DMS153 treated with DMSO at 0.1 percent for 48 hours (cell line): ENCODE results near the gene HBQ1.
"Not testable (repeated sequence)": the region's sequence is repeated elsewhere in the genome, so short reads cannot be mapped to it uniquely, and the experiment has no call there.

Experiments used
- DNase-seq: peaks from one replicate; lab custom pipeline; 2025; ENCODE audit not compliant: unreplicated experiment; lab: John Stamatoyannopoulos, UW

HBQ1 gene

DNA sequence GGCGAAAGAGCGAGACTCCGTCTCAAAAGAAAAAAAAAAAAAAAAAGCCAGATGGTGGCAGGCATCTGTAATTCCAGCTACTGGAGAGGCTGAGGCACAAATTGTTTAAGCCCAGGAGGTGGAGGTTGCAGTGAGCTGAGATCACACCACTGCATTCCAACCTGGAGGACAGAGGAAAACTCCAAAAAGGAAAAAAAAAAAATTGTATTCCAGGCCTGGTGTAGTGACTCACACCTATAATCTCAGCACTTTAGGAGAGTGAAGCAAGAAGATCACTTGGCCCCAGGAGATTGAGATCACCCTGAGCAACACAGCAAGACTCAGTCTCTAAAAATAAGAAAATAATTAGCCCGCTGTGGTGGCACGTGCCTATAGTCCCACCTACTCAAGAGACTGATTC is 20.1 kb downstream of the HBQ1 start:
- DNase-seq = no peak

DNA sequence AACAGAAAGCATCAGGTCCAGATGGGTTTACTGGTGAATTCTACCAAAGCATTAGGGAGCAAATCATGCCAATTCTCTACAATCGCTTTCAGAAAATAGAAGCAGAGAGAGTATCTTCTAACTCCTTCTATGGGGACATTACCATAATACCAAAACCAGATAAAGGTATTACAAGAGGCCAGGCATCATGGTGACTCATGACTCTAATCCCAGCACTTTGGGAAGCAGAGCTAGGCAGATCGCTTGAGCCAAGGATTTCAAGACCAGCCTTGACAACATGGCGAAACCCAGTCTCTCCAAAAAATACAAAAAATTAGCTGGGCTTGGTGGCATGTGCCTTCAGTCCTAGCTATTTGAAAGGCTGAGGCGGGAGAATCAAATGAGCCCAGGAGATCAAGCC is 23.0 kb downstream of the HBQ1 start:
- DNase-seq = no peak

DNA sequence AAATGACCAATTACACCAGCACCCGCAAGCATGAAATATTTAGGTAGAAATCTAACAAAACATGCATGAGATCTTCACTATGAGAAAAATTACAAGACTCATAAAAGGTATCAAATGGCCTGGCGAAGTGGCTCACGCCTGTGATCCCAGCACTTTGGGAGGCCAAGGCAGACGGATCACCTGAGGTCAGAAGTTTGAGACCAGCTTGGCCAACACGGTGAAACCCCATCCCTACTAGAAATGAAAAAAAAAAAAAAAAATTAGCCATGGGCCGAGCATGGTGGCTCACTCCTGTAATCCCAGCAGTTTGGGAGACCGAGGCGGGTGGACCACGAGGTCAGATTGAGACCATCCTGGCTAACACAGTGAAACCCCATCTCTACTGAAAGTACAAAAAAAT is 23.8 kb downstream of the HBQ1 start:
- not testable (repeated sequence) for DNase-seq

DNA sequence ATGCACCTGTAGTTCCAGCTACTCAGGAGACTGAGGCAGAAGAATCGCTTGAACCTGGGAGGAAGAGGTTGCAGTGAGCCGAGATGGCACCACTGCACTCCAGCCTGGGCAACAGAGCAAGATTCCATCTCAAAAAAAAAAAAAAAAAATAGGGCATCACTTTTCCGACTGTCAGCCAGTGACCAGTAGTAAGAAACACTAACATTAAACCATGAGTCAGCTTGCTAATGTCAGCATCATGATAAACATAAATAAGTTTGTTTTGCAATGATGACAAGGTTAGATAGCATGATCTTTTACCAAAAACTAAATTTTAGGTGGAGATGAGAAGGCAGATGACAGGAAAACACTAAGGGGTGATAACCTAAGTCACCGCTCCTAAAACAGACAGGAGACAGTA is 29.1 kb downstream of the HBQ1 start:
- not testable (repeated sequence) for DNase-seq

DNA sequence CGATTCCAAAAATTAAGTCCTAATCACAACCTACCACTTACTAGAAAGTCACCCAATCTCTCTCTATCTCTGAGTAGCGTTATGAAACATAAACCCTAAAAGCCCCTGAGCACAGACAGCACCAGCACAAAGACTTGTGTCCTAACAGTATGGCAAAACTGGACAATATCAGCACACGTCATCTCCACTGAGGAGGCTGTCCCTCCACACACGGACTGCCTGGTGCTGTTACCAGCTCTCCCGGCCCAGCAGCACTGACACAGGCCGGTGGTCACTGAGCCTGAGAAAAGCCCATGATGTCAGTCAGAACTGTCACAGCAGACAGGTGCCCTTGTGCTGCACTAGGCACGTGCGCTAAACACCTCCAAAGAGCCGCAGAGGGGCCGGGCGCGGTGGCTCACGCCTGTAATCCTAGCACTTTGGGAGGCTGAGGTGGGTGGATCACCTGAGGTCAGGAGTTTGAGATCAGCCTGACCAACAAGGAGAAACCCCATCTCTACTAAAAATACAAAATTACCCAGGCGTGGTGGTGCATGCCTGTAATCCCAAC is 31.4 kb downstream of the HBQ1 start:
- DNase-seq = not testable (repeated sequence)

DNA sequence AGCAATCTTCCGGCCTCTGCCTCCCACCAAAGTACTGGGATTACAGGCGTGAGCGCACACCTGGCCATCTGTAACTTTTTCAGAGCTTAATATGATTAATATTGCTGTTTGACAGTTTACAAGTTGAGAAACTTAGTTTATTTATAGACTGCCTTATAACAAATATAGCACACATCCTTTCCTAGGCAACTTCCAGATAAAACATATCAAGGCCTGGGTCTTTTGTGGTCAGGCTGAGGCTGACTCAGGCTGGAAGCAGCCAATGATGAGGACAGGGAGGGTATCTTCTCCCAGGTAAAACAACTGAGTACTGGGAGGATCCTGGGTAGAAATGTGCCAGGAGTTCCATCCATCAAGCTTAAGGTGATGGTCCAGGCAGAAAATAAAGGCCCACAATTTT is 32.7 kb downstream of the HBQ1 start:
- no peak for DNase-seq

DNA sequence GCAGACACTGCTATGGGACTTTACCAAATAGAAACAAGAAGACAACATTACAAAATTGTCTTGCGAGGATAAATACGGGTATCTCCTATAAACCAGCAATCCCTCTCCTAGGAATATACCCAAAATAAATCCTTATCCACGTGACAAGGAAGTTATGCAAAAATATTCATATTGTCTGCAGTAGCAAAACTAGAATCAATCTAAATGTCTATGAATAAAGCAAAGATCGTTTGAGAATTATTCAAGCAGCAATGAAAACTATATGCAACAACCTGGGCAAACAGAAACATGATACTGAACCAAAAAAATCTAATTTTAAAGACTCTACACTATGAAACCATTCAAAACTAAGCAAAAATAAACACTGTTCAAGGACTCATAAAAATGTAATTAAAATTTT is 39.8 kb downstream of the HBQ1 start:
- DNase-seq = no peak

DNA sequence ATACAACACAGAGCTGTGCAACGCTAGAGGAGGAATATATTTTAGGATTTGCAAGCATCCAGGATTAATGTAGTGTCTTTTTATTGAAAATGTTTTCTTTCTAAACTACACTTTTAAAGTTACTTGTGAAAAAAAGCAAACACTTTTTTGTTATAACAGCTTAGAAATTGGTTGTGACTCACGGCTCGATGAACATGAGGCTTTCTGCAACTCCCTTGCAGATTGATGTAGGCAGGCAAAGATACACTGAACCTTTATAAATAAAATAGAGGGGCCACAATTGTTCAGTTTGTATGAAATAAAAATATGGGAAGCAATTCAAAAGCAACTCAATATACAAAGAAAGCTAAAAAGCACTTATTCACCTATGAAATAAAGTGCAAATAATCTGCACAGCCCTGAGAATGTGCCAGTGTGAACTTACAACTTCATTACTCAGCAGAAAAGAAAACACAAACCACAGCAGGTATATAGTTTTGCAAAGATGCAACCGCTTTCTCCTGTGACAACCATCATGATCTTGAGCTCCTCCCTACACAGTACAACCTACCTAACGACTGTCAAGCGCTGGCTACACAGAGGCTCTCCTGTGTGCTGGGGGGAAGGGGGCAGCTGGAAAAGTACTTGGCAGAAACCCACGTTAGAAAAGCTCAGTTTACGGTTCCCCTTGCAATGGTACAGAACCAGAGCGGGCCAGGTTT is 48.0 kb downstream of the HBQ1 start:
- no peak for DNase-seq

DNA sequence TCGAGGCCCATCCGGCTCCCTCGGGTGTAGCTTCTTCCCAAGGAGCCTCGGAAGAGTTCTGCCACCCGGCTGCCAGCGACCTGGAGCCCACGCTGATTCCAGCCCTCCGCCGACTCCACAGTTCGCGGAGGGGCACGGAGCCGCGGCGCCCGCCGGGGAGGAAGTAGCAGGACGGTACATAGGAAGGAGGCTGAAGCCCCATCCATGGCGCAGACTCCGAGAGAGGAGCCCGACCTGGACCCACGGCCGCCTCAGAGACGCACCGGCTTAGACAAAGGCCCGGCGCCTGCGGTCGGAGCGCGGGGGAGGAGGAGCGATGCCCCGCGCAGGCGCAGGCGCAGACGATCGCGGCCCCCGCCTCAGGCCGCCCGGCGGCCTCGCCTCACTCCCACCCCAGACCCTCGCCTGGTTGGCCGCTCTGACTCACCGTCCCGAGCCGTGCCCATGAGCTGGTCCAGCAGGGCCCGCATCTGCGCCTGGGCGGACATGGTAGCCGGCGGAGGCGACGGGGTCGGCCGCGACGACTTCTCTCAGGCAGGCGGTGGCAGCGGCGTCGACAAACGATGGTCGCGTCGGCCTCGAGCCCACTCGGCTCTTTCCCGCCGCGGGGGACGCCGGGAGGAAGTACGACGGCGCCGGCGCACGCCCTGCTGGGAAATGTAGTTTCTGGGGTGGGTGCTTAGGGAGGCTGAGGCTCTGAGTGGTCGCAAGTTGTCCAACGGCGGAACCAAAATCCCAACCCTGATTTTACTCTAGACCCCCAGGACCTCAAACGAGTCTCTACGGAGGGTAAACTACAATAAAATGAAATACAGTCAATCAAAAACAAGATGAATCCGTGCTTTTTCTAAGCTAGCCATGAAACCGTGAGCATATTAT is 48.8 kb downstream of the HBQ1 start, which contains the start of gene LUC7L:
TSS of gene LUC7L (minus strand) at position 598 of the 879 bp plus-strand sequence. CDS start at position 488, 110 bp downstream.
- DNase-seq = peak; percentile 76

DNA sequence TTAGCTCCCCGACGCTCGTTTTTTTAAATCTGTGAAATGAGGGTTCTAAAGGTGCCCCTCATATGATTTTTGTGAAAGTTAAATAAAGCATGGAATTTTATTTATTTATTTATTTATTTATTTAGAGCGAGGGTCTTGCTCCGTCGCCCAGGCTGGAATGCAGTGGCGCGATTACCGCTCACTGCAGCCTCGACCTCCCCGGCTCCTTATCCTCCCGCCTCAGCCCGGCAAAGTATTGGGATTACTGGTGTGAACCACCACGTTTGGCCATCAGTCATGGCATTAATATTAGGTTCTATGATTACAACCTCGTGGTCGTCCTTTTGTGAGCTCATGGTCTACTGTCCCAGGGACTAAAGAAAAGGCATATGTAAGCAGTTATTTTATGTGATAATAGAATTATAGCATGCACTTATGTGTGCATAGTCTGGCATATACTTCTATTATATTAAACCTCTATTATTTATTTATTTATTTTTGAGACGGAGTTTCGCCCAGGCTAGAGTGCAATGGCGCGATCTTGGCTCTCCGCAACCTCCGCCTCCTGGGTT is 49.5 kb downstream of the HBQ1 start:
- DNase-seq = no peak

DNA sequence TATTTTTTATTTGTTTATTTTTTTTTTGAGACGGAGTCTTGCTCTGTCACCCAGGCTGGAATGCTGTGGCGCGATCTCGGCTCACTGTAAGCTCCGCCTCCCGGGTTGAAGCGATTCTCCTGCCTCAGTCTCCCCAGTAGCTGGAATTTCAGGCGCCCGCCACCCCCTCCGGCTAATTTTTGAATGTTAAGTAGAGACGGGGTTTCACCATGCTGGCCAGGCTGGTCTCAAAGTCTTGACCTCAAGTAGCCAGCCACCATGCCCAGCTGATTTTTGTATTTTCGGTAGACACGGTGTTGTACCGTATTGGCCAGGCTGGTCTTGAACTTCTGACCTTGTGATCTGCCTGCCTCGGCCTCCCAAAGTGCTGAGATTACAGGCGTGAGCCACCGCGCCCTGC is 50.1 kb downstream of the HBQ1 start:
- not testable (repeated sequence) for DNase-seq
